GM21528 (cell line): Measurements from ENCODE around the gene SMARCE1.

Source experiments
- ATAC-seq: cut with Tn5 transposase; IDR thresholded peaks from one replicate; pipeline ENCODE4 v1.9.1; 2021; ENCODE audit warnings: mild to moderate bottlenecking, moderate library complexity; ENCODE audit not compliant: unreplicated experiment, low FRiP score

Gene SMARCE1

GRCh38 chr17:40647624-40648383, at the start of gene SMARCE1:
SMARCE1 (minus strand) TSS chr17:40647818; CDS start chr17:40645802, 2,016 bp downstream.
- ATAC-seq, result peak; percentile 69

- no peak for ATAC-seq
Measured at GRCh38 chr17:40697297-40697696, 49.7 kb upstream of the SMARCE1 start.

DNA sequence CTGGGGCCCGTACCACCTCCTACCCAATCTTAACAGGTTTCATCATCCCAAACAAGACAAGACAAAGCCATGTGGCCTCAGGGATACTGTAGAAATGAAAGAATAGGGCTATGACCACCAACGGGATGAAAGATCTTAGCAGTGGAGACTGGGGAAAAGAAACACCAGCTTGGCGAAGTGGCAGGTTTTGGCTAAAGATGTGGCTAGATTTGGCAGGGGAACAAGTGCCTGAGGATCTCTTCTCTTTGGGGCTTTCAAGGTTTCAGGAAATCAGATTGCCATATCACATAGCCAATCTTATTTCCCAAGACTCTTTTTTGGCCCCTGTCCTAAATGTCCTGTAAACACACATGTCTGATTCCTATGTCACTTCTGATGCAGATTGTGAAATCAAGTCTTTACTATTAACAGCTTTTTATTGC, 49.0 kb upstream of the SMARCE1 start:
- ATAC-seq, result no peak

GRCh38 chr17:40695874-40696472, 48.4 kb upstream of the SMARCE1 start:
- no peak for ATAC-seq

- no peak for ATAC-seq
Measured at GRCh38 chr17:40694584-40694983, 47.0 kb upstream of the SMARCE1 start.

GRCh38 chr17:40687106-40687505, 39.5 kb upstream of the SMARCE1 start:
- ATAC-seq, result no peak

GRCh38 chr17:40686192-40686591, 38.6 kb upstream of the SMARCE1 start:
- ATAC-seq, result no peak

DNA sequence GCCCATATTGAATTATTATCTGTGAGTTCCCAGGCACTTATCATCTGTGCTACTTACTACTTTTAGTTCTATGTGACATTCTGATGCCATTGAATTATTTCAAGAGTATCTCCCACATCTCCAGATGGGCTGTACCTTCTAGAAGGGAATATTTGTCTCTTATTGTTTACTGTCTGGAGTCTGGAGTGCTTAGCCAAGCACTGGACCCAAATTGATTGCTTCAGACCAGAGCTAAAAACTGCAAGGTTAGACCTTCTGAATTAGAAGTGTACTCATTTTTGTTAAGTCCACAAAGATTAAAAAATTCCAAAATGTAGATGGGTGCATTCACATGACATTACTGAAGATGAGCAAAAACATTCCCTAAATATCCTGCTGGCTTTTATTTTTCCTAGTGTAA, 33.4 kb upstream of the SMARCE1 start:
- no peak for ATAC-seq

GRCh38 chr17:40679523-40679907, 31.9 kb upstream of the SMARCE1 start:
- no peak for ATAC-seq

DNA sequence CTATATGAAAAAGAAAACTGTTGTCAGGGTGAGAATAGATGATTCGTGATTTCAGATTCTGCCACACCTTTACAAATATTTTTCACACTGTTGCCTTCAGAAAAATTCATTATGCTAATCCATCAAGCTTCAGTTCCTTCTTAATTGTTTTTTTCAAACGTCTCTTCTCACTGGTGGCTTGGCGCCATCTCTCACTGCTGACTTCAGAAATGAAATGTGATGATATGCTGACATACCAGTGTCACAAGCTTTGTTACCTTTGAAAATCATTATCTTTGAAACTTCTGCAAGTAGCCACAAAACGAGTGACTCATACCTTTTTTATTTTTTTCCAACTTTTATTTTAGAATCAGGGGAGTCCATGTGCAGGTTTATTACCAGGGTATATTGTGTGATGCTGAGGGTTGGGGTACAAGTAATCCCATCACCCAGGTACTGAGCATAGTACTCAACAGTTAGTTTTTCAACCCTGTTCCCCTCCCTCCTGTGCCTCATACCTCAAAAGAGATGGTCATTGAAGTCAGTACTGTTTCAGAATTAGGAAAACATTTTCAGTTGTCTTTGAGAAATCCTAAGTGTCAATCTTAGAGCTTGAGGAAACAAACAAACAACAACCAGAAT, 31.4 kb upstream of the SMARCE1 start:
- no peak for ATAC-seq

- ATAC-seq, result no peak
Measured at GRCh38 chr17:40675905-40676304, 28.3 kb upstream of the SMARCE1 start.

DNA sequence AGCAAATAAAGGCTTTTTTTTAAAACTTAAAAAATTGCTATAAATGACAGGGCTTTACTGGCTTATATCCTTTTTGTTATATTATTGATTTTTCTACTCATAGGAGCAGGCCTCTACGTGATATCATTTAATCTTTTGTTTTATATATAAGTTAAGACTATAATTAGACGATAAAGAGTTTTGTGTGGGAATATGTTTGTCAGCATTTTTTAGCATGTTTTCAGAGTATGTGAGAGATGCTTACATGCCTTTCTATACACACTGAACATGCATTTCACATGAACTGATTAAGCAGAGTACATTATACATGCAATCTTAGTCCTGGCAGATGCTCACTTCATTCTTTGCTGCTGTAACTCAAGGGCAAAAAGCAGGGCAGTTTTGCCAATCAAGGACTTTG, 25.0 kb upstream of the SMARCE1 start:
- no peak for ATAC-seq

DNA sequence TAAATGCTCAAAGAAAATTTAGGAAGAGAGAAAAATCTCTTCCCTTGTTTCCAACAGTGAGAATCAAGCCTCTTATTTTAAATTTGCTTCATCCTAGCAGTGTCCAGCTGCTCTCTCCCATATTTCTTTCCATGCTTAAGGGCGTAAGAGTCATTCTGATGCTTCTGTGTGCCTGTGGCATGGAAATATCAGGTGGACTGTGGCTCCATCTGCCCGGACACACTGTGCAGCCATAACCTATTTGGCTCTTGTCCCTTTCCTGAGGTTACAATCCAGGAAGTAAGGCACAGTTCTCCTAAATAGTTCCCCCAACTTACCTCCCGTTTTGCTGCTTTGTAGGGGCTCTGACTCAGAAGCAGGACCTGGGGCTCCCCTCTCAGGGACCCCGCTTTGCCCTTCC, 23.7 kb upstream of the SMARCE1 start:
- no peak for ATAC-seq

GRCh38 chr17:40666331-40666730, 18.7 kb upstream of the SMARCE1 start:
- ATAC-seq, result no peak

DNA sequence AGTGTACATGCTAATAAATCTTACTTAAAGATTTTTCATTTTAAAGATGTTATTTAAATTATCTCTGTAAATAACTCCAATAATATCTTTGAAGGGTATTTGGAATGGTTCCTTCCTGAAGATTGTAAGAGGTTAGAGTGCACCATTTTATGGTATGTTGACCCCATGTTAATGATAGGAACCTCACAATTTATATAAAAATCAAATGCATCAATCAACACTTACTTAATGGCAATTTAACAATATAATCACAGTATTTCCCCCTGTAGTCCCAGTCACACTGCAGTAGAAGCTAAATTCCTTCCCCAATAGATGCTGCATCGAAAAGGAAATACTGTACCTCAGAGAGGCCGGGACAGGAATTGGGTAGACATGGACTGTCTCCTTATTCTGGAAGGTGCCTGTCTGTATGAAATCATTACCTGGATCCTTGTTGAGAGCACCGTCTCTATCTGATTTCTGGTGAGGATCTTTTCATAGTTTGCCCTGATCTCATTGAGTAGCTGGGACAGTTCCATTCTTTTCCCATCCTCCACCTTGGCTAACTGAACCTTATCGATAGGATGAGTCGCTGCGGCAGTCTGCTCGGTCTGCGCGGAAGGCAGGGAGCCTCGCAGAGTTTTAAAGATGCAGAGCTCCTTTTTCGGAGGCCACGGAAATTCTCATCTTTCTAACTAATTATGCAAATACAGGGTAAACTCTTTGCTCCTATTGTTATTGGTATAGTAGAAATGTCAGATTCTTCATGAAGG, 17.1 kb upstream of the SMARCE1 start, which contains the start of gene KRT222:
Gene KRT222, minus strand, starts transcription at position 596 of the 752 bp plus-strand sequence. Its CDS starts 78 bp downstream, at position 518.
- ATAC-seq, result no peak

DNA sequence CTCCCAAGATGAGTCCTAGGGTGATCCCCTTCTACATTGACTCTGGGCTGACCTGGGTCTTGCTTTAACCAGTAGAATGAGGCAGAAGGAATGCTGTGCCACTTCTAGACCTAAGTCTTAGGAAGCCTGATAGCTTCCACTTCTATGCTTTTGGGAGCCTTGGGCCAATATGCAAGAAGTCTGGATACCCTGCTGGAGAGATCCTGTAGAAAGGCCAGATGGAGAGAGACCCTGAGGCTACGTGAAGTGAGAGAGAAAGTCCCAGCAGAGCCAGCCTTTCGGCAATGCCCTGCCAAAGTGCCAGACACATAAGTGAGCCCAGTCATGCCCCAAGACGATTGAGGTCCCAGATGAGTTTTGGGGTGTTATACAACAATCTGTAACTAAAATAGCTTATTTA, 15.6 kb upstream of the SMARCE1 start:
- ATAC-seq, result no peak

- ATAC-seq, result no peak
Measured at GRCh38 chr17:40659911-40660310, 12.3 kb upstream of the SMARCE1 start.

DNA sequence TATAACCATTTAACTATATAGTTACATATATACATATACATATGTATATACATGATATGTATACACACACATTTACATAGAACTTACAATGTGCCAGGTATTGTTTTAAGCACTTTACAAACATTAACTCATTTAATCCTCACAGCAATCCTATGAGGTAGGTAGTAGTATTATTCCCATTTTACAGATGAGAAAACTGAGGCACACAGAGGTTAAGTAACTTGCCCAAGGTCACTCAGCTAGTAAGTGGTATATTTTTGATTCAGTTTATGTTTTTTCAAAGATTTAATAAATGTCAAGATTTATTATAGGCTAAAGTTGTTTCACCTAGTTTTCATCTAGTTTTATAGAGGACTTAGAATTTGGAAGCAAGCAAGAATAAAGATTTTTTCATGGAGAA, 10.8 kb upstream of the SMARCE1 start:
- ATAC-seq, result no peak

DNA sequence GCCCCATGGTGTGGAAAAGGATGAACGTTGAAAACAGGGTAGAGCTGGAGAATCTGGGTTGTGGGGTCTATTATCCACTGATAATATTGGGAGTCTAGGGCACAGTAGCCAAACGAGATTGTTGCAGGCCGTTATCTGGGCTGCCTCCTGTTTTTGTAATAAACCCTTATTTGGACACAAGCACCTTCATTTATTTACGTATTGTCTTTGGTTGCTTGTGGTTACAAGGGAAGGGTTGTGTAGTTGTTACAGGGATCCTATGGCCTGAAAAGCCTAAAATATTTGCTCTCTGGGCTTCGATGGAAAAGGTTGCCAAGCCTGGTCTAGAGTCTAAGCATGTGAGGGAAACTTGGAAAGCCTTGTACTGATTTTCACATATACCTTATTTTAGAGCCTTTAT, 4.3 kb upstream of the SMARCE1 start:
- no peak for ATAC-seq

DNA sequence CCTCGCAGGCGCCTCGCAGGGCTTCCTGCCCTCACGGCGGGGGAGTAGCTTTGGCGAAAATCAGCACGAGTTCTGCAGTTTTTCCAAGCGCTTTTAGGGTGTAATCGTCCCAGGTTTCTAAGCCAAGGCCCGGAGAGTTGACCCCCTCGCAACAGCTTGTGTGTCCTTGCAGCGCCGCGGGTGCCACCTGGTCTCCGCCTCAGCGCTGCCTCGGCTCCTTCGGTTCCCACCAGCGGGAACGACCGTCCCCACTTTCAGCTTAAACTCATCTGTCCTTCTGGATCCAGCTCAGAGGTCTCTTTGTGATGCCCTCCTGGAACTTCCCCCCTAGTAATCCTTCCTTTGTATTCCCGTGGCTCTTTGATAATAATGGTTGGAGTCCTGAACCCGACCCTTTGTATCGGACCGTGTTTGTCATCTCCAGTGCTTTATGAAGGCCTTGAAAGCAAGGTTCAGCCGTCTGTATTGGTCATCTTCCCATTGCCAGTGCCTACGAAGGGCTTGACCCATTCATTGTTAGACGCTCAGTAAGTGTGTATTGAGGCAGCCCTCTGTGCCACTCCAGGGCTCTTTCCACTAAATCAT, 858 bp upstream of the SMARCE1 start:
- ATAC-seq, result peak; percentile 36
